HG03521 (cell line): ENCODE data around the gene LMCD1.

Experiments used
- ATAC-seq: cut with Tn5 transposase; IDR thresholded peaks from one replicate; pipeline ENCODE4 v1.9.1; 2021; ENCODE audit warnings: mild to moderate bottlenecking, moderate library complexity; ENCODE audit not compliant: unreplicated experiment

LMCD1 gene

DNA sequence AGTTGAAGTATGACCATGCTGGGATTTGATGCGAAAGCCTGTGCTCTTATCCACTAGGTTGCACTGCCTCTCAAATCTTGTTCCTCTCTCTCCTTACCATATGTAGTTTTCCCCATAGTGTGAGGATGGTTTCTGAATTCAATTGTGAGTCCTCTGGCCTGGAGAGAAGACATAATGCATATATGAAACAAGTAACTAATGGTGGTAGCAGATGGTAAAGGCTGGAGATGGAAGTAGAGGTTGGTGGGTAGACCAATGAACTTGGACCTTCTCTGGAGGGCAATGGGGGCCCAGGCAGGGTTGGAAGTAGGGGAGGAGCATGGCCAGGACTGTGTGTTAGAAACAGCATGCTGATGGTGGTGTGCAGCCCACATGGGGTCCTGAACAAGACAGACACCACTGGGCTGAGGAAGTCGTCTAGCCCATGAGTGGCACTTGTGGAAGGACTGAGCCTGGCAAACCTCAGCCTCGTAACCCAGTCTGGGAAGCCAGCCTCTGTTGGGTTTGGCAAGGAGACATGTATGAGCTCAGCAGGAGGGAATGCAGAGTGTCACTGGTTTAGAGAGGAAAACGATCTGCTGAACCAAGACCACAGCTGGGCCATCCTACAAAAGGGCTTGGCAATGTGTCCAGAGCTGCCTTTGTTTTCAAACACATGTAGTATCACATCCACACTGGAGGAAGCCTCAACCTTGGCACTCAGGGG lies 18.5 kb upstream of the LMCD1 start:
- no peak for ATAC-seq

DNA sequence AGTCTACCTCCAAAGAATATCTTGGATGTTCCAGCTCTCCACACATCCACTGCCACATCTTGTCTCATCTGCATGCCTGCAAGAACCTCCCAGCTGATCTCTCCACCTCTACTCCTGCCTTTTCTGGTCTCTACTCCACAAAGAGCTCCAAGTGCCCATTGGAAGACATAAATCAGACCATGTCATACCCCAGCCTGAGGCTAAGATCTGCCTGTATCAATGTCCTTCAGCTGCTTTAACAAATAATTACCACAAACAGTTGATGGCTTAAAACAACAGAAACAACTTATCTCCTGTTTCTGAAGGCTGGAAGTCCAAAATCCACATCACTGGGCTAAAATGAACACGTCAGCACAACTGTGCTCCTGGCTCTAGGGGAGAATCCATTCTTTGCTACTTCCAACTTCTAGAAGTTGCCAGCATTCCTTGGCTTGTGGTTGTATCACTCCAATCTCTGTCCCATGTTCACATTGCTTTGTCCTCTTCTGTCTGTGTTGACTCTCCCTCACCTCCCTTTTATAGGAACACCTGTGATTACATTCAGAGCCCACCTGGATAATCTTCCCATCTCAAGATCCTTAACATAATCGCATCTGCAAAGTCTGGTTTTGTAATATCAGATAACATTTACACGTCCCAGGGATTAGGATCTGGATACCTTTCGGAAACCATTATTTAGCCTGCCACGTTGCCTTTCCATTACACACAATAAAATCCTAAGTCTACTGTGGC lies 17.0 kb upstream of the LMCD1 start:
- no peak for ATAC-seq

DNA sequence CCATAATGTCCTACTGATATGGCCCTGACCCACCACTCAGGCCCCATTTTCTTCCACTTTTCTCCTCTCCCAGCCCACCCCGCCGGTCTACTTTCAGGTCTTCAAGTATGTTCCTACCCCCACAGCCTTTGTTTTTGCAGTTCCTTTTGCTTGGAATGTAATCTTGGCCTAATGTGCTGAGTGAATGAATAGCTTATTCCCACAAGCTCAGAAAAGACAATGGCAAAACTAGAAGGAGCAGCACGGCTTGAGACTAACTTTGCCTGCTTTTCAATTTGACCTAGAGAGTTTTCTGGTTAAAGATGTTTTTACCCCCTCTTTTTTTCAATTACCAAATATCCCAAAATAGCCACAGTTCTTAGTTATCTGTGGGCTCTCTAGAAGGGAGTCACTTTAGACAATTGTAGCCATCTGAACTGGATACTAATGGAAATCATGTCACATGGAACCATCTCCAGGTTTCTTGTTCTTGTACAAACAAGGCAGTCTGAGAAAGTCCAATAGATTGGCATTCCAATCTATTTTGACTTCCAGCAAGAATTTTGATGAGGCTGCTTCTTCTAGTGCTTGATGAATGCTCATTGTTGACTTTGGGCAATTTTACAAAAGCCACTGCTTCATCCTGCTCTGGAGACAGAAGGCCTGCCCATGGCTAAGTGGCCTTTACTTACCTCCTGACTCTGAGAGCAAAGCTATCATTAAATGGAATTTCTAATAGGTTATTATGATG lies 16.3 kb upstream of the LMCD1 start:
- ATAC-seq, result no peak

DNA sequence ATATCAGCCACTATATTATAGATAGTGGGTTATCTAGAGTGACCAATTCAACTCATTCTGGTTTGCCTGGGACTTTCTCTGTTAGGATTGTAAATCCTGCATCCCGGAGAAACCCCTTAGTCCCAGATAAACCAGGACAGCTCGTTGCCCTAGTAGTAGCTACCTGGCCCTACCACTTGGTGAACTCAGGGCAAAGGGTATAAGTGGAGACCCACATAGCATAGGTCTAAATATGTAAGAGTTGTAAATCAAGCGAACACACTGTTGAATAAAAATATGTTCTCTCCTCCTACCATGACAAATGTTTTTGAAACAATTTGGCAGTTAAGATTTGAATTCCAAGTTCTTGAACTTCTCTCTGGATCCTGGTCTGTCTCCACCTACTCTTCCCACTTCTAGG lies 15.7 kb upstream of the LMCD1 start:
- no peak for ATAC-seq

DNA sequence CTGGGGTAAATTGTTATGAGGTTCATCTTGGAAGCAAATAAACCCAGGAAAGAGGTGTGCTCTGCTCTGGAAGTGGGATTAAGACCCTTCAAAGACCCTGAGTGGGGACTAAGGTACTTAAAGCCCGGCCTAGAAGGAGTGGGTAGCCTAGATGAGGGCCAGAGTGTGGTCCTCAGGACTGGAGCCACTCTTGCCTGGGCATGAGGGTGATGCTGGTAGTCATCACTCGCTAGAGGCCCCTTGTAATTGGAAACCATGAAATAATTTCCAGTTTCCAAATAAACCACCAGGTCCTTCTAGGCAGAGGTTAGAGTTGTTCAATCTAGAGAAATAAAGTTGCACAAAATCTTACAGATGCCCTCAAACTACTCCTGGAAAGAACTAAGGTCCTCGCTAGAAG lies 15.2 kb upstream of the LMCD1 start:
- ATAC-seq, result no peak

DNA sequence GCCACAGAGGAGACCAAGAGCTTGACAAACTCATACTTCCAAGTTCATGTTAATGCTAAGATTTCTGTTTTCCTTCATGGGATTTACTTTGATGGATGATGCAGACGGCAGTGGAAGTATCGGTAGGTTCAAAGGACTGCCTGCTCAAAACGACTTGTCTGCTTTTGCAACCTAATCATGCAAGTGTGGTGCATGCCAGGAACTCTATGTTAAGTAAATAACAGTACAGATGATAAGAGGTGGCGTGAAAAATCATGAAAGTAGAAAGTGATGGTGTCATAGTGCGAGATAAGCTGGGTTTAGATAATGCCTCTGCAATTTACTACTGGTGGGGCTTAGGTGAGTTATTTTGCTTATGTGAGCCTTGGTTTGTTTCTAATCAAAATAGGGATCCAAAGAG lies 14.7 kb upstream of the LMCD1 start:
- ATAC-seq, result no peak

DNA sequence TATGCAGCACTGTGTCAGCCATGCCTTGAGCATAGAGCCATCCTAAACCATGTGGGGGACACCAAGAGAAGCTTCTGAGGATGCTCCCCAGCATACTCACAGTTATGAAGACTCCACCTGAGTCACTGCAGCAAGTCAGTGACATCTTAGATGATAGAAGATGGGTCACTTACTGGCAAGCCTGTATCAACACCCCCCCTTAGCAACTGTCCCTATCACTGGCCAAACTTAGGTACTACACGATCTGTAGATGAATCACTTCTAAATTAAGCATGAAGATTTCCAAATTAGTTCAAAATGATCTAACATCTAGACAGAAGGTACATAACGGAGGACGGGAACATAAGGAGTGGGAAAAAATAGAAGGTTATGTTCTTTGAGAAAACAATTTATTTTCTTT lies 13.2 kb upstream of the LMCD1 start:
- ATAC-seq, result no peak

DNA sequence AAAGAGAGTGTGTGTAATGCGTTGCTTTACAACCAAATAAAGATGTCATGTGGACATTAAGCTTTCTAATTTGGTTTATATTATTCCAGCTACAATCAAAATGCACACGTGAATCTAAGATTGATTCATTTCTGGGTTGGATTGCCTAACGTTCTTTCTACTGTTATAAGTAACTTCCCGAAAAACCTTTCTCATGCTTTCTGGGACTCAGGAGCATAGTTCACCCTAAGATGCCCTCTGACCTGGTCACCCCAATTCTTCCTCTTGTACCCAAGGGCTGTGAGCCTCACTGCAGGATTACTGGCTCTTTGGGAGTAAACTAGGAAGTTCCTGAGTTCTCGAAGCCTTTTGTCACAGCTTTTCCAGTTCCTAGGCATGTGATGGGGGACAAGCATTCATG lies 12.7 kb upstream of the LMCD1 start:
- ATAC-seq, result no peak

DNA sequence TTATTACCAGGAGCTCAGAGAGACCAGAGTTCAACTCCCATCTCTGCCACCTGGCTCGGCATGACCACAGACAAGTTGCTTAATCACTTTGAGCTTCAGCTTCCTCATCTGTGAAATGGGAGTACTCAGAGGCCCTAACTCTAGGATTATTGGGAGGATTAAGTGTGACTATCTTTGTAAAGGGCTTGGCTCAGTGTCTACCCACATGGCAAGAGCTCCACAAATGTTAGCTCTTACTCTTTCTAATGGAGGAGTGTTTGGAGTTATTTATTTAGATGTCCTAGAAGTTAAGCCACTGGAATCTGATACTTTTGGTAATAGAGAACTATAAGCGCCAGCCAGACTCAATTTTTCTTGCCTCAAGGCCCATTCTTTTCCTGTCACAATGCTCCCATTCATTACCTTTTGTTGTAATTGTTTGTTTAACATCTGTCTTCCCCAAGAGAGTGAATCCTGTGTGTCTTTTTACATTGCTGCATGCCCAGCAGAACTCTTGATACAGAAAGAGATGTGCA lies 12.3 kb upstream of the LMCD1 start:
- no peak for ATAC-seq

DNA sequence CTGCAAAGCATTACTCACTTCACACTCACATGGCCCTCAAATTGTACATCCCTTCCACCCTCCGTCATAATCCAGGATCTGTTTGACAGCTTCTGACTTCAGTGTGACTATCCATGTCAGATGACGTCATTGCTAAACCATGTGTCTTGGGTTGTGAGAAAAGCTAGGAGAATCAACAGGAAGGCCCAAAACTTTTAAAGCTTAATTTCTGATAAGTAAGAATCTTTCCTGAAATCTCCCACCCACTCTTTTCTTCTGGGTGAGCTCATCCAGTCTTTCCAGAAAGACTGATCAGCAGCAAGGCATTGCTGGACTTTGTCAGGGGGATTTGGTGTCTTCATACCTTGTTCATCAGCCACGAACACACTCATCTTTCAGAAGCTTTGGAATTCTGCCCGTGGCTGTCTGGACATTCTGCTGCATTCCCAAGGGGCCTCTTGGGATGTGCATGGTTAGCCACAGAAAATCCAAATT lies 11.5 kb upstream of the LMCD1 start:
- ATAC-seq, result no peak

DNA sequence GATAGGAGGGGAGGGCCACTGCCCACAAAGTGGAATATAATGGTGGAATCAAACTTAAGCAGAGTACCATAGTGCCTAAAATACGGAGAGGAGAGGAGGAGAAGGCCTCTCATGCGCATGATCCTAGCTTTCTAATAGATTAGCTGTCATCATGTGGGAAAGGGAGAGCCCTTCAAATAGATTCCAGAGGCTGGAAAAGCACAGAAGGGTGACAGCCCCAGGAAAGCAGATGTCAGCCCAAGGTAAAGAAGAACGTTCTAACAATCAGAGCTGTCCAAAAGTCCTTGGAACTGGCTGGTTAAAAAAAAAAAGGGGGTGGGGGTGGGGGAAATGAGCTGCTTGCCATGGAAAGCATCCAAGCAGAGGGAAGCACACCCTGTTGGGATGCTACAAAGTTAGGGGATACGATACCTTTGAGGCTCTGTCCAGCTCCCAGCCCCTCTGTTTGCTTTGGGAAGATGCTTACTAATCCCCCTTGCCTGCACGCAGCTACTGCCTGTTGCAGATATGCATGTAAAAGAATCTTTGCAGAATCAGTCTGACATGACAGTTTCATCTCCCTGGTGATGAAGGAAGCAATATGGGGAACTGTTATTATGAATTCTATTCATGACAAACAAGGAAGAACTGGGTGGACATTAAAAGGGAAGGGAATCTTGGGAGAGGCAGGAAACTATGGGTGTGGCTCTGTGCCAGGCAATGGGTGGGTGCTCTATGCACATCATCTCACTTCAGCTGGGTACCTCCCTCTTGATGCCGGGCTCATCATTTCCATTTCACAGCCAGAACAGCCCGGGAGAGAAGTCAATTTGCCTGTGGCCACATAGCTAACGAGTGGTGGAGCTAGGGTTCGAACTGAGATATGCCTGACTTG lies 10.1 kb upstream of the LMCD1 start:
- ATAC-seq, result no peak

DNA sequence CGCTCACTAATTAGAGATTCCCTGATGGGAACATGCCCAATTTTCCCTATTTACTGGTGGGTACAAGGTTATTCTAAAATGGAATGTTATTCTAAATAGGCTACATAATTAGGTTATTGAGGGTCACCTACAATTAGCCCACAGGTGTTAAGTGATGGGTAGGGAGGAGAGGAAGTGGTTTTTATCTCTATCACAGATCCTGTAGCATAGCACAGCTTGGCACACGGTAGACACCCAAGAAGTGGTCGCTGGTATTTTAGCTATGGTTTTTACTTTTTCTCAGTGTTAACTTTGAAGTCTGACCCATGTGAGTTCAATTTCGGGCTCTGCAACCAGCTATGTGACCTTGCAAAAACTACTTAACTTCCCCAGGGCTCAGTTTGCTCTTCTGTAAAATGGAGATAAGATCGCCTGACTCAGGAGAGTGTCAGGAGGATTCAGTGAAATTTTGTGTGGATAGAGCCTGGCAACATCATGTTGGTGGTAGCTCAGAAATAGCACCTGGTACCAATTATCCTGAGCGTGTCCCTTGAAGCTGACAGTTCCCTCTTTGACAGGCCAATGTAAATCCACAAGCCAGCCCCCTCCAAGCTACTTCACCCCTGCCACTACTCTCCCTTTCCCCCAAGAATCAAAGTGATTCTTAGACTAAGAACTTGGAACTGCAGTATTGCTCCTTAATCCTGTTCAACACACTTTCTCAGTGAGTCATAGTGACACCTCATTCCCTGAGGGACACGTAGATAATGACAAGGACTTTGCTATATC lies 8.7 kb upstream of the LMCD1 start:
- no peak for ATAC-seq

DNA sequence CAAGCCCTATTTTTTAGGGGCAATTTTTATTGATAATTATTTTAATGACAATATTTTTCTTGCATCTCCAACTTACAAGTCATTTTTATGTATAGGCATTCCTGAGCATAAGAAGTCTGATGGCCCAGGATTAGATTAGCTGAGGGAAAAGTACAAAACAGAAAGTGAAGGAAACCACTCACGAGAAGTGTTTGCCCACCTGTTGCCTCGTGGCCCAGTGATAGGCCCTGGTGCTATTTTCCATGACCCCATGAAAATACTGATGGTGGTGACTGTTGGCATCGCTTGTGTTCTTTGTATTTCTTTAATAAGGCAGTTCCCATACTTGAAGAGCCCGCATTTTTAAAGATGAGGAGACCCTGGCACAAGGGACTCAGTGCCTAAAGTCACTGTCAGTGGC lies 7.9 kb upstream of the LMCD1 start:
- ATAC-seq, result no peak

DNA sequence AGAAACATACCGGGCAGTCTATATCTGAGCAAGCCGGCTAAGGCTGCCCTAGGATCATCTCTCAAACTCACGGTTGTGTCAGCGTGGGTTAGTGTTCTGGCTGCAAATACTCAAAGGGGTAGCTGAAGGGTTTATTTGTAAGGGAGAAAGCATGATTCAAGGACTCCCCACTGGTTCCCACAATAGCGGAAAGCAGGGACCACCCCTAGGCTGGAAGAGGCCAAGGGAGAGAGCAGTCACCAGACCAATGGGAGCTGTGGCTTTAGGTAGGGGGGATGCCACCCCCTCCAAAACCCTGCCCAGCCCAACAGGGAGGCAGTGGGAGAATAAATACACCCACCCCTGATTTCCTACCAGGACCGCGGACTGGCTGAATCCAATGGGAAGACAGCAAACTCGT lies 7.3 kb upstream of the LMCD1 start:
- ATAC-seq, result no peak

DNA sequence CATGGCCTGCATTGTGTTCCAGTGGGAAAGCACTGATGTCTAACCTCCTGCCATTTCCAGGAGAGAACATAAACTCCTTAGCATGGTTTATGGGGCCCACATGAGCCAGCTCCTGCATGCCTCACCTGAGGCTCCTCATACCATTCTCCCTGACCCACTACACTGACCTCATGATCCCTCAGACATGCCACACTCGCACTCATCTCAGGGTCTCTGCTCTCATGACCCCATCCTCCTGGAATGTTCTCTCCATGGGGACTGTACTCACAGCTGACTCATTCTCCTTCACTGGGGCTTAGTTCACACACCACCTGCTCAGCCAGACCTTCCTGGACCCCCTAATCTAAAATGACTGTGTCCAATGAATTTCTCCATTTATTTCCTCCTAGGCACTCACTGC lies 4.0 kb upstream of the LMCD1 start:
- no peak for ATAC-seq

DNA sequence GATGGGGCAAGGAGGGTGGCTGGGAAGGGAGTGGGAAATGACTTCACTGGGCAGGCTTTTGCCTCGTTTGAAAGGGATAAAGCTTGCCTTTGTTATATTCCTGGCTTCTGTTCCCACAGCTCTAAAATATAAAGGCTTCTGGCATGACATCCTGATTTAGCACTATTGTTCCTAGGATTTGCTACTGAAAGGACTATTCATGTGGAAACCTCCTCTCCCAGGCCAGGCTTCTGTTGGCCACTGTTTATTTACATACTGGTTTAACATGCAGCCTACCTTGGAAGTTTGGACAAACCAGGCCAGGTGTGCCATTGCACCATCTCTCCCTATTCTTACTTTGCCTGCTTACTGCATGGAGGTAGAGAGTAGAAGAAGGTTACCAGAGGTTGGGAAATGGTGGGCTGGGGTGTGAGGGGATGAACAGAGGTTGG lies 2.4 kb upstream of the LMCD1 start:
- ATAC-seq, result no peak

DNA sequence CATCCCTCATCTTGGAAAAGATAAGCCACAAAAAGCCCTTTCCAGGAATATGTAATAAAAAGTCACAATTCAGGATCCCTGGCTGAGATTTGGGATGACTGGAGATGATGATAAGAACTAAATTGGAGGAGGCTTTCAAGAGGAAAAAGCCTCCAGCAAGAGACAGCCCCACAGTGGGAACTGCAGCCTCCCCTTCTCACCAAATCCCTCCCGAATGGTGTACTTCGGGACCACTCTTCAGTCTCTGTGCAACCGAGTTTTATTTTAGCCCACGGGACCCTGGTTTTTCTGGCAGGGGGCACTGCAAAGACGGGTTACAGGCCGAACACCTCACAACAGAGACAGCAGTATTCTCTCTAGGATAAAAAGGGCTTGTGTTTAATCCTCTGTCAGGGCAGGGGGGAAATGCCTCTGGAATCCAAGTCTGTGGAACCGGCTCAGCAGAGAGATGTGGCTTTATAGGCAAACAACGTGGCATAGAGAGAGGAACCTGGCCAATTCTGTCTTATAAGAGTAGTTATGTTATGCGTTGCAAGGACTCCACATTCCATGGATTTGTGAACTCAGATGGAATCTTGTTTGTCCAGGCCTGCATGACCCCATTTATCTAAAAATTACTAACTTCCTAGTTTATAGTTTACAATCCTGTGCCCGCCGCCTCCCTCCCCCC lies 1.2 kb upstream of the LMCD1 start:
- ATAC-seq, result no peak

DNA sequence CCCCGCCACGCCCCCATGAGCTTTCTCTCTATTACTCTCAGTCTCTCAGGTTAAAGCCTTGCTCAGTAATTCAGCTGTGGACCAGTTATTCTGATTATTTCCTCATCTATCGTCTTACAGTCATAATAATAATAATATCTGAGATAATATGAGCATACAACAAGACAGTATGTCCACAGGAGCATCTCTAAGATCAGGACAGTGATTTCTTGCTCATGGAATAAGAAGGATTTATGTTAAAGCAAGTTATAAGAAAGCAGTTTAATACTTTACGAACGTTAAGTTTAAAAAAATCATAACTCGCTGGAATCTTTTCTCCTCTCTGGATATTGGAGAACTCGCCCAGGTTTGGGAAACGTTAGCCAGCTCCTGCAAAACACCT lies 643 bp upstream of the LMCD1 start:
- no peak for ATAC-seq

DNA sequence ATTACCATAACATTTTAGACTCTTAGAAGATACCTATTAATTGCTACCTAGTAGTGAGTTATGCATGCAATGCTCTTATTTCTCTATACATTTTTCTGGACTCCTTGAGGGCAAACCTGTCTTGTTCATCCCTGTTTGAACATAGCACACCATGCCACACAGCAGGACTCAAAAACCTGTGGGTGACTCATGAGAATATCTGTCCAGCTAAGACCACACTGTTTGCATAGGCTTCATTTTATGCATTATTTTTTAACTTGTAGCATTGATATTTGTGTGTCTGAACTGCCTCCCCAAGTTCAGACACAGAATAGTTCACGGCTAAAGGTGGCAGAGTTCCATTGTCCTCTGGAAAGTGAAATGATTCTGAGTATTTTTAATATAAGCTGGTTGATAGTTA lies 1.8 kb downstream of the LMCD1 start:
- ATAC-seq, result no peak
